NCI-H526 (cell line): Measurements from ENCODE around the gene RRAGD.
A peak's percentile ranks its signal among the peaks of the same experiment; 100 is the strongest.

ENCODE experiments used
- DNase-seq, 2 experiments: peaks; one replicate each; lab custom pipeline; 2025; lab: John Stamatoyannopoulos, UW

The RRAGD gene, protein sequence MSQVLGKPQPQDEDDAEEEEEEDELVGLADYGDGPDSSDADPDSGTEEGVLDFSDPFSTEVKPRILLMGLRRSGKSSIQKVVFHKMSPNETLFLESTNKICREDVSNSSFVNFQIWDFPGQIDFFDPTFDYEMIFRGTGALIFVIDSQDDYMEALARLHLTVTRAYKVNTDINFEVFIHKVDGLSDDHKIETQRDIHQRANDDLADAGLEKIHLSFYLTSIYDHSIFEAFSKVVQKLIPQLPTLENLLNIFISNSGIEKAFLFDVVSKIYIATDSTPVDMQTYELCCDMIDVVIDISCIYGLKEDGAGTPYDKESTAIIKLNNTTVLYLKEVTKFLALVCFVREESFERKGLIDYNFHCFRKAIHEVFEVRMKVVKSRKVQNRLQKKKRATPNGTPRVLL

DNA sequence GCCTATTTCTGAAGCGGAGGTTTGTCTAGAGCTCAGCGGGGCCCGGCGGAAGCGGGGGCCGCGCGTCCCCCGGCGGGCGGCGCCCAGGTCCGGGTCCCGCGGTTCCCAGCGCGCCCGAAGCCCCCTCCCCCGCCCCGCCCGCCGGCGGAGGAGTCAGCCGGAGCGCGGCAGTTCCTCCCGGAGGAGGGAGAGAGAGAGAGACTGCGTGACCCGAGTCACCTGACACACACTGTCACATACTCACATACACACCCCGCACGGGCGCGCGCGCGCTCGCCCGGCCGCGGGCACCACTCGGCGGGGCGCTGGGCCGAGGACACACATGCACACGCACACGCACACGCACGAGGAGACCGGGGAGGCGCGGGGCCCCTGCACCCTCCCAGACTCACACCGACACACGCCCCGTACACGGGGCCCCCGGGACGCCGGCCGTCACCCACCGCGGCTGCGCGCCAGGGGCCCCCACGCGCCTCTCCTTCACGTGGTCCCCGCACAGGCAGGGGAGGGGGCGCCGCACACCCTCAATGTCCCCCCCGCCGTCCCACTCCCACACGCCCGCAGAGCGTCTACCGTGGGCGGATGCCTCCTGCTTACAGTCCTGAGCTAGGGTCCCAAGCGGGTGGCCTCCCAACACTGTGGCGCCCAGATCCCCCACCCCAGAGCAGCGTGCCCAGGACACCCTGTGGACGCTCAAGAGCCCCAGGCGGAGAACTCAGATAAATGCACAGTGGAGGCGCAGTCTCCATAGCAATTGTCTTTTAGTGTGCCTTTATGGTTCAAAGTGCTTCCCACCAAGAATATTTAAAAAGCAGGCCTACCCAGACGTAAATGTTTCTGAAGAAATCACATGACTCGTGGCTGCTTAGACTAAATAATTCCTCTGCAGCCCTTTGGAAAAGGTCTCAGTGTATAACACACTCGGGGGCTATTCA lies at the start of gene RRAGD:
RRAGD (minus strand) TSS at position 203 of the 935 bp plus-strand sequence. CDS start 280 bp downstream, outside the sequence.
- DNase-seq = peak; percentile 65 to 90

DNA sequence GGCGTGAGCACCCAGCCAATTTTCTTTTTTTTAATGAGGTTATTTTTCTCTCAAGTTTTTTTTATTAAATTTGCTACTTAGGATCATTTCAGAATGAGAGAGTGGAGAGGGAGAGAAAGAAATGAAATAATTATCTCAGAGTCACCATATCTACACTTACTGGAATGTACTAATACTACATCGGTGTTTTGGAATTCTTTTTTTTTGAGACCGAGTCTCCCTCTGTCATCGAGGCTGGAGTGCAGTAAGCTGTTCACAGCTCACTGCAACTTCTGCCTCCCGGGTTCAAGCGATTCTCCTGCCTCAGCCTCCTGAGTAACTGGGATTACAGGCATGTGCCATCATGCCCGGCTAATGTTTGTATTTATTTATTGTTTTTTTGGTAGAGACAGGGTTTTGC lies 48.6 kb upstream of the RRAGD start:
- DNase-seq = no peak

DNA sequence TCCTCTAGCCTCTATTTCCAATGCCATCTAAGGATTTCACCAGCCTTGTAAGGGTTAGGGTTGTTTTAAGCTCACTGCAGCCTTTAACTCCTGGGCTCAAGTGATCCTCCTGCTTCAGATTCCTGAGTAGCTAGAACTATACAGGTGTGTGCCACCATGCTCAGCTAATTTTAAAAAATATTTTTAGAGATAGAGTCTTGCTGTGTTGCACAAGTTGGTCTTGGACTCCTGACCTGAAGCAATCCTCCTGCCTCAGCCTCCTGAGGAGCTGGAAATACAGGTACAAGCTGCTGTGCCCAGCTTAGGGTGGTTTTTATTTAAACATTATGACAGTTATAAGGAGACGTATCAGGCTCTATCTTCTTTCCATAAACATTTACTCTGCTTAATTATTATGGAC lies 47.4 kb upstream of the RRAGD start:
- DNase-seq = no peak

DNA sequence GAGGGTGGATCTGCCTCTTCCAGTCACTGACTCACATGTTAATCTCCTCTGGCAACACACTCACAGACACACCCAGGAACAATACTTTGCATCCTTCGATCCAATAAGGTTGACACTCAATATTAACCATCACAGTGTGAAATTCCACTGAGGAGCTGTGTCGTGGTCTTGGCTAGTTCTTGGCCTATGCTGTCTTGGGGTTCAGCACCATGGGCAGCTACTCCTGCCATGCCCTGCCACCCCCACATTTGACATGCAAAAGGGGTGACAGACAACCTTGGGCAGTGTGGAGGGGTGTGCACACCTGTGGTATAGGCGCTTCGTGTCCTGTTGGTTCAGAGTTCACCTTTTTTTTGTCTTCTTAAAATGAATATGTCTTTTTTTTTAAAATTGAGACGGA lies 46.6 kb upstream of the RRAGD start:
- no peak for DNase-seq

DNA sequence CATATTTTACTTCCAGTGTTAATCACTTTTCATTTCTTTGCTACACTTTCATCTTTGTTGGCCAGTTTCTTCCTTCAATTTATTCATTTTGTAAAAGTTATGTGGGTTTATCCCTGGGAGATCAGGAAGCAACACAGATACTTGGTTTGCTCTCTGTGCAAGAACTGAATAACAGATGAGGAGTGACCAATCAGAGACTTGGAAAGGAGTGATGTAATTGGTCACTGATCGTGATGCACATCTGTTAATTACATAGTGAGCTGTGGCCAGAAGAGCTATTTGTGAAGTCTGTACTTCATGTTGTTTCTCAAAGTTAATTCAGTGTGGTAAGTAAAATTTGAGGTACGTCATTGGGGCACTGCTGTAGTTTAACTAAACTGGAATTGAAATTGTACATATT lies 42.2 kb upstream of the RRAGD start:
- peak in 1 of 2 experiments; percentile 6 for DNase-seq

DNA sequence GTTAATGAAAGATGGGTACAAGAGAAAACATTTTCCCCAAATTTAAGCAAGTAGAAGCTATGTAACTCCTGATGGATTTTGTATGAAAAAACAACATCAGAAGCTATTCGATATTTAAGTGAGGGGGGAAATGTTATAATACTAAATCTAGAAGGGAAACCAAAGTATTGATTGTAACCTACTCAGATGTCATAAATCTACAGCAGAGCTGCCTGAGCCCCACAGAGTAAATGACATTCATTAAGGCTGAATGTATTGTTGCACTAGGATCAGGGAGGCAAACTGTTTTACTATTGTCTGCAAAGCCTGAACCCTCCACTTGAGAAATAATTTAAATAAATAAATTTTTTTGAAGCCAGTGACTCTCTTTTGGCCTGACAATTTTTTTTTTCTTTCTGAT lies 40.2 kb upstream of the RRAGD start:
- DNase-seq = no peak

DNA sequence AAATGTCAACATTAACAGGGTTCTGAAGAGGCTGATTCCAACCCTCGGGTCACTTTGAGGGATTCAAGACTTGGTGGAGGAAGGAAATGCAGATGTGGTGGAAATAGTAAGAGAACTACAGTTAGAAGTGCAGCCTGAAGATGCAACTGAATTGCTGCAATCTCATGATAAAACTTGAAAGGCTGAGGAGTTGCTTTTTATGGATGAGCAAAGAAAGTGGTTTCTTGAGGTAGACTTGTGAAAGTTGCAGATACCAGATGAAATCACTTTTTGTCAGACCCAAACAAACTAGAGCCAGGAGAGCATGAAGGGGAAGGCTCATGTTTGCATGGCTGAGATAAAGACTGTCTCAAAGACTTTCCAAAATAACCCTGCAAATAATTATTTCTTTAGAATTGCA lies 37.1 kb upstream of the RRAGD start:
- no peak for DNase-seq

DNA sequence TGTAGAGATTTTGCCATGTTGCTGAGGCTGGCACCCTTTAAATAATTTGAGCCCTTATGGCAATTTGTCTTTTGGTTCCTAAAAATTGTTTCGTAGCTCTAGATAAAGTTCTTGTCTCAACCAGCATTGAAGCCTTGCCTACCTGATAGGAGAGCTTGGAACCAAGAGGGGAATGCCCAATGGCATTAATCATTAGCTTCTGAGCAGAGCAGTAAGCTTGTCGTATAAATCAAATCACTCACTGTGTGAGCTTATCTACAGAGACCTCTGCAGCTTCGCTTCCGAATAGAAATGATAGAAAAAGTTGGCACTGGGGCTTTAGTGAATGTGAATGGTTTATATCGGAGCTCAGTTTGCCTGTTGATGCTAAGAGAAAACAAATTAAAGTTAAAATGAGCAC lies 31.6 kb upstream of the RRAGD start:
- no peak for DNase-seq

DNA sequence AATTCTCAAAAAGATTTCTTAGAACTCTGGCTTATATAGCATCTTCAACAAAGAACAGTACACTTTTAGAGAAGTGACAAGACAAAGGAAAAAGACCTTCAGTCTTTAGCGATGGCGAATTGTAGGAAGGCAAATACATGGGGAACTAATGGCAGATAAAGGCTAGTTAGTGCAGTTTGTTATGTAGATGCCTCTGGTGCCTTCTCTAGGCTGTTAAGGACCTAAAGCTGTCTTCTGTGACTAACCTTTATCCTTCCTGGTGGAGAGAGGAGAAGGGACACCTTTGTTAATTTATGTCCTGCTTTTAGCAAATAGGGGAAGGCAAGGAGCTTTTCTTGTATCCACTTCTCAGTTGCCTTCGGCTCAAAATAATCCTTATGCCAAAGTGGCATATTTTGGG lies 28.1 kb upstream of the RRAGD start:
- DNase-seq = no peak

DNA sequence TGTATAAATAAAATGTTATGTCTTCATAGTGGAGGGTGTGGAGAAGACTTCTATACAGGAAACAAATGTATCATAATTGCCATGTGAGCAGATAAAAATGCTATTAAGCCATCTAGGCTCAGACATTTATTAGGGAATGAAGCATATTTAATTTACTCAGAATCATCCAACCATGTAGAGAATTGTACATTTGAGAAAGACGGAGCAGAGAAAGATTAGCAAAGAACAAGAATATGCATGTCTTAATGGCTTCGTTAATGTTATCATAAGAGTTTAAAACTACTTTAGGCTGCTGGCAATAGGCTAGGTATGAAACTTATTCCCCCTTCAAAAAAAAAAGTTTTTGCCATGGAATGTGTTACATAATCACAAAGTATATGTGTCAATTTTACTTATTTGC lies 26.9 kb upstream of the RRAGD start:
- DNase-seq = no peak

DNA sequence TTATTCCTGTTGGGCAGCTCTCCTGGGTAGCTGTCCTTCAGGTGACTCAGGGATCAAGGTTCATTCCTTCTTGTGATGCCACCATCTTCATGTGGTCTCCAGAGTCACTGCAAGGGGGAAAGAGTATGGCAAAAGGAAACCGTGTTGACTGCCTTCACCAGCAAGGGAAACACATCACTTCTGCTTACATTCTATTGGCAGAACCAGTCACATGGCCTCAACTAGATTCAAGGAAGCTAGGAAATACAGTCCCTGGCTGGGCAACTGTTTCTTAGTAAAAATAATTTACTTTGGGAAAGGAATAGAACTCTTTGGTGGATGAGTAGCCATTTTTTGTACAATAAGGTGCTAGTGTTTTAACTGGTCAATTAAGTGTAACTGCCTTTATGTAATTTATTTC lies 26.2 kb upstream of the RRAGD start:
- DNase-seq = no peak

DNA sequence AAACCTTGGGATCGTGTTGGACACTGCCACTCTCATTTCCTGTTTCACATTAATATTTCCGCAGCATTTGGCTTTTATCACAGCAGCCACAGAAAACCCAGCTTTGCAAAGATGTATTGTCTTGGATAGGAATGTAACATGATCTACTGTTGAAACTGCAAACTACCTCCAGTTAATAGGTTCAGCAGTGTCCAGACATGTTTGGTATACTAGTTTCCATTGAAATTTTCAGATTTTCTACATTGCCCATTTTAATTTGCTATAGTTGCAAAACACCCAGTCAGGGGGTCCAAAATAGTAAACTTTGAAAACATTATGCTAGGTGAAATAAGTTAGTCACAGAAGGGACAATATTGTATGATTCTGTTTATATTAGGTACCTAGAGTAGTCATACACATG lies 24.2 kb upstream of the RRAGD start:
- DNase-seq = peak in 1 of 2 experiments; percentile 35

DNA sequence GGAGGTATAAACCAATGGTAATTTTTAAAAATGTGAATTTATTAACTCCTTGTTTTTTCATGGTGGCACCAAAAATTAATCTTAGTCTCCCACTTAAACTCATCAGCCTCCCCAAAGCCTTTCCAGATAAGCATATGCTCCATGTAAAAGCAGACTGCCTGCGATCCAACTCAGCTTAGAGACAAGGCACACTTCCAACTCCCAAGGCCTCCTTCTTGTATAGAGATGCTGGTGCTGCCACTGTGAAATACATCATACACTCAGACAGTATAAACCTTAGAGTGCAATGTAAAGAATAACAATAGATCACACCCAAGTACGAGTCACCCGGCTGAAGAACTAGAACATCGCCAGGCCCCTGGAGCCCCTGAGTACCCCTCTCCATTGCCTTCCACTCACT lies 22.9 kb upstream of the RRAGD start:
- no peak for DNase-seq

DNA sequence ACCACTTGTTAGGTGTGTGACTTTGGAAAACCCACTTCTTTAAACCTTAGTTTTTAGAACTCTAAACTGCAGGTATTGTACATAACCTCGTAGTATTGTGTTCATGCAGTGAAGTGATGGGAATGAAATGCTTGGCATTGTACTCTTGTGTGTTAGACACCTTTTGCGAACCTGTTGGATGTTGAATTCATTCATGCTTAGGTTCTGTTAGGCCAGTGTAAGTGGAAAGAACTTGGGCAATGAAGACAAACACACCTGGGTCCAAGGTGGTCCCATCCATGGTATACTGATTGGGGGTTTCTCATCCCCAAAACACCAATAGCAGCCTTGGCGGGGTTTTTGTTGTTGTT lies 22.1 kb upstream of the RRAGD start:
- DNase-seq = no peak

DNA sequence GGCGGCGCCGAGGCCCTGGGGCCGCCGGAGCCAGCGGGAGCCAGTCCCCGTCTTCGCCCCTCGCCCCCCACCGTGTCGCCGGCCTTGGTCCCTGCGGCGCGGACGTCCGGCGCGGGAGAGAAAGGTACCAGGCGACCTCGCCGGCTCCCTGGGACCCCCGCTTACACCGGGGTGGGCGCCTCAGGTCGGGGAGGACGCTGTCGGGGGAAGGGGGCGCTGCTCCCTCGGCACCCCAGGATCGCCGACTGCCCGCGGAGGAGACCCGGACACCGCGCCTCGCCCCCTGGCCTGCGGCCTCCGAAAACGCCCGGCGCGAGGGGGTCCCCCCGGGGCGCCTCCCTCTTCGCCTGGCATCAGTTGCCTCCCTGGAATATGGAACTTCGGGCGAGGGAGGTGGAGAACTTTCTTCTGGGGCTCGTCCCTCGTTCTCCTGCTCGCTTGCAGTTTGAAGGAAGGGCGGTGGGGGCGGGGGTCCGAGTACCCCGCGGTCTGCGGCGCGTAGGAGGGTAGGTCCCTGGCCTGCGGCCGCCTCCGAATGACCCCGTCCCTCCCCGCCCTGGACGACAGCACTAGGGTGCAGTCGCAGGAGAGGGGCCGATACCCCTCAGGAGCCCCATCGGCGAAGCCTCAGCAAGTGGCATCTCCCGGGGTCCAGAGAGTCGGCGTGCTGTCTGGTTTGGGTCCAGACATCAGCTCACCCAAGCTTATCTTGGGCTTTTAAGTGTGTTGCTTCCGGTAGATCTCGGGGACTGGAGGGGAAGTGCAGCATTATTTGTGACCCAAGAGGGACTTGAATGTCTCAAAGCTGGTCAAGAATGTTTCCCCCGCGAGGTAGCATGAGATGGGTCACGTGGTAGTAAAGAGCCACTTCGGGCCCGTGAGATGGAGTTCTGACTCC lies 21.4 kb upstream of the RRAGD start:
- DNase-seq = peak in 1 of 2 experiments; percentile 48

DNA sequence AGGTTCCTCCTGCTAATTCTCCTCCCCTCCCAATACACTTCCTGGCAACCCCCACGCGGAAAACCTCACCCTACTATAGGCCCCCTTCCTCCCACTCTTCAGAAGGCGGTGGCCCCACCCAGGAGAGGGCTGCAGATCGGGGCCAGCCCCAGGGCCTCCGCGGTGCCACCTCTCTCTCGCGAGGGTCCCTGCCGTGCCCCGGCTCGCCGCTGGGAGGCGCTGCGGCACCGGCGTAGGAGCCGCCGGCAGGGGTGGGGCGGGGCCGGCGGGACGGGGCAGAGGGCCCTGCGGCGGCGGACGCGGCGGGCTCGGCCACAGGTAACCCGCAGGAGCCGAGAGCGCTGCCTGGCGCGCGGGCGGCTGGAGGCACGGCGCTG lies 20.8 kb upstream of the RRAGD start, which contains the start of gene ANKRD6:
ANKRD6 (plus strand) TSS at position 278 of the 377 bp plus-strand sequence. CDS start 133,825 bp downstream, outside the sequence.
- DNase-seq = peak in 1 of 2 experiments; percentile 87

DNA sequence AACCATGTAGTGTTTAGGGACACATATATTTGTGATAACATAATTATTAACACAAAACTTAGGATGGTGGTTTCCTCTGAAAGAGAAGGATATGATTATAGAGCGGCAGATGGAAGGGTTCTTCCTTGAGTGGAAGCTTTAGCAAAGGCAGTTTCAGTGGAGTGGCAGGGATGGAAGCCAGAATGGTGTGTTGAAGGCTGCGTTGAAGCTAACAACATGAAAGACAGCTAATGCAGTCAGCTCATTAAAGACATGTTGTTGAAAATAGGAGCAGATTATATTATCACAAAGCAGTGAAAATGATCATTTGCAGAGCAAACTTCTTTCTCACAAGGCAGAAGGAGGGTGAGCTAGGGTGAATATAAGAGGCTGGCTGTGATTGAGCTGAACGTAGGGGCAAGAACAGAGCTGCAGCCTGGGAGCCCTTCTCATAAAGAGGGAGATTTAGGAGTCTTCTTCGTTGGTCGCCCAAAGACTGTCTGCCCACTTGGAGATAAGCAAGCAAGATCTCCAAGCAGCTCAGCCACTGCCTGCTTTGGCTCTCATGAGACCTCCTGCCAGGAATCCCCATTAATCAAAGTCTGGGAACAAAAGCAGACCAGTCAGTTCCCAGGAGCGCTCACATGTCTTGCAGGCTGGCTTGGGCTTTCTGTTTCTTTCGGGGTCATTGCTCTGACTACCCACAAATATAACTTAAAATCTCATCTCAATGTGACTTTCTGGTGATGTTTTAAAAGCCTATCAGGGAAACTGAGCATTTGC lies 18.3 kb upstream of the RRAGD start:
- no peak for DNase-seq

DNA sequence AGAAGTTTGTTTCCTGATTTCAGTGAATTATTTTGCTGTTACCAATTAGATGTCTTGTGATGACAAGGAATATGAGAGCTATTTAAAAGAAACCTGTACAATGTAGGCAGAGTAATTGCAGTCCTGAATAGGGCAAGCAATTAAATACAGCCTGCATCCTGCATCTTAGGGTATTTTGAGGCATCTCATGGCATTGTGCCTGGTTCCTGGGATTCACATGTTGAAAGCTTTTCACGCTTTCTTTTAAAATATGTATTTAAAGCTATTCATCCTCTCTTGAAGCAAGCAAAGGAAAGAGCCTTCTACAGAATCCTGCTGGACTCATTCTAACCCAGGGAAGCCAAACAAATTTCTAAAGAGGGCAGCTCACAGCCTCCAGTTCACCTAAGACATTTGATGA lies 4.7 kb upstream of the RRAGD start:
- DNase-seq = no peak

DNA sequence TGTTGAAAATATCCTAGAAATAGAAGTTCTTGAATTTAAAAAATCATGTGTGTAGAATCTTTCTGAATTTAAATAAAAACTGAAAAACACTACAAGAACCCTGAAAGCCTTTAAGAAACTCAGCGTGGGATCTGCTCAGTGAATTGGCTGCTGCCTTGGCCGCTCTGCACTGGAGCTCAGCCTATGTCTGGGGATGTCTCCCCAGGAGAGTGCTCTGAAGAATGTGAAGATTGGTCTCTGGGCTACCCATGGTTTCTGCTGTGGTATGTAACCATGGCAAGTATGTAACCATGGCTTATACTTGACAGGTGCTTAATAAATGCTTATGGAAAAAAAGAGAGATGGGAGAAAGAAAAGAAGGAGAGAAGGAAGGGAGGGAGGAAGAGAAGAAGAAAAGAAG lies 3.1 kb upstream of the RRAGD start:
- no peak for DNase-seq

DNA sequence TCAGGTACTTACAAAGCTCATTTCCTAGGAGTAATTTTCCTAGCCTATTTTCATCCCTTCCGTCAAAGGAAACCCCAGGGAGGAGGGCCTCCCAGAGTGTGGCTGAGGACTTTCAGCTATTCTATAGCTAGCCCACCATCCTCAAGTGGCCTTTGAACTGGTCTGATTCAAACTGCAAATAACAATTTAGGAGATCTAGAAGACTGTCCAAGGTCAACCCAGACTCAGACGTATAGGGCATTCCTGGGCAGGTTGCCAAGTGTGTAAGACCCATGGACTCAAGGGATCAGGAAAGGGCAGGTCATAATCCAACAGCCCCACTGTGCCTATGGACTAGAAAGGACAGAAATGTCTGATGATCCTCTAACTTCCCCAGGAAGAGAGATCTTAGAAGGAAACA lies 2.1 kb upstream of the RRAGD start:
- no peak for DNase-seq

DNA sequence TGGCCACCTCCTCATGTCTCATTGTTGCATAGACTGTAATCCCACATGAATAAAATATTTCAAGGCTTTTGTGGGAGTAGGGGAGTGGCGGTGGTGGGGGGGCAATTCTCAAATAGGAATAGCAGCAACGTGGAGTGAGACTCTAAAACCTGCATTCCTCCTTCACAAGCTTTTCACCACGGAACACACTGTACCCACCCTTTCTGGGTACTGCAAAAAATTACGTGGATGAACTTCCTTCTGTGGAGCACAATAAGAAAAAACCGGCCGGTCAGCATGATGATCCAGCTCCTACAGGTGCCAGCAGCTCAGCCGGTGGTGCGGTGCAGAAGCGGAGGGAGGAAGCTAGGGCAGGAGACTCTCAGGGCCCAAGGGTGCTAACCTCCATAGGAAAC lies 930 bp upstream of the RRAGD start:
- peak in 1 of 2 experiments; percentile 56 for DNase-seq
